ENCODE data around the gene SGPP1. TPM values are rescaled to one million over a fixed set of nuclear protein-coding genes. Genes with fewer than 3 reads are reported as not detected.

The SGPP1 gene
- polyA plus RNA-seq, 2 of the 4 experiments (the other 2 are of a cell fraction): 16.1 to 28.2 TPM

- DNase-seq (ENCODE audit: low read depth in 1 of 2, low spot score in 1 of 2) (no peak), ATAC-seq (no peak), FAIRE-seq (no peak)
- WGBS (ENCODE audit: missing lambda C conversion rate): 41% methylated on average over 8 of the region's 8 CpGs
- H3K27ac ChIP-seq: peak overlapping the region; percentile 85 to 90; a peak in 5 of 6 replicates
- no peaks in the 10 kb centered on the region for H3K9me3 ChIP-seq
- peak overlapping the region; percentile 54 for H3K4me3 ChIP-seq
- ChIA-PET POLR2A (interaction anchor here (0.5 to 1.8 kb wide), 13 partner anchors 9 to 696 kb away, joined by 4 to 37 read pairs (median 6); partner anchors contain the start of genes PPP2R5E and SGPP1), CTCF (interaction anchor here (0.7 to 3.4 kb wide), 6 partner anchors 8 to 254 kb away, joined by 3 to 18 read pairs (median 4); no protein-coding TSS in a partner anchor)
- TF ChIP-seq MAFK (IDR thresholded peaks at IDR 0.05; ENCODE audit: partially characterized antibody) (peak; percentile 56), ZFP36 (IDR thresholded peaks at IDR 0.05; ENCODE audit: borderline replicate concordance, partially characterized antibody) (no peak)
- H3K4me1 ChIP-seq: peaks cover 15% of the 10 kb centered on the region; the same call in 2 of the 3 replicates
- peak overlapping the region; percentile 81 for H3K4me2 ChIP-seq
Measured at GRCh38 chr14:63642656-63643382, 85.0 kb downstream of the SGPP1 start.

GRCh38 chr14:63642229-63642611 lies 85.6 kb downstream of the SGPP1 start:
- no peak for FAIRE-seq
- no peak for TF ChIP-seq EHMT2 (IDR thresholded peaks at IDR 0.05; ENCODE audit: low read depth)
- no peak for TF ChIP-seq HEYL (CRISPR knock-in tag; IDR thresholded peaks at IDR 0.05)
- TF ChIP-seq HES2 (IDR thresholded peaks at IDR 0.05): no peak
- TF ChIP-seq KDM5A (IDR thresholded peaks at IDR 0.05): 0 out of 2 replicates have a peak, but pooled peaks have one; percentile 35
- TF ChIP-seq BCL3 (IDR thresholded peaks at IDR 0.05): no peak
- TF ChIP-seq ZFP36 (IDR thresholded peaks at IDR 0.05; ENCODE audit: borderline replicate concordance, partially characterized antibody): no peak
- no peak for TF ChIP-seq E2F6 (IDR thresholded peaks at IDR 0.05; ENCODE audit: borderline replicate concordance, low read depth)
- TF ChIP-seq PHF8 (IDR thresholded peaks at IDR 0.05; ENCODE audit: borderline replicate concordance, low read depth): peak; percentile 67
- TF ChIP-seq KDM1A (IDR thresholded peaks at IDR 0.05; ENCODE audit: low read depth): no peak
- TF ChIP-seq PBX3 (IDR thresholded peaks at IDR 0.05): peak; percentile 80; the same call in 1 of the 2 replicates
- TF ChIP-seq SMC3 (IDR thresholded peaks at IDR 0.05): no peak
- no peak for TF ChIP-seq CHD4 (IDR thresholded peaks at IDR 0.05; ENCODE audit: borderline replicate concordance)
- no peak for TF ChIP-seq CTCF (IDR thresholded peaks at IDR 0.05)
- TF ChIP-seq RCOR1 (IDR thresholded peaks at IDR 0.05; ENCODE audit: low read depth, low read length): no peak
- peak overlapping the region; percentile 81 for H3K4me2 ChIP-seq
- H3K4me1 ChIP-seq: peaks cover 15% of the 10 kb centered on the region; the same call in 2 of the 3 replicates
- whole genome bisulfite sequencing (ENCODE audit: missing lambda C conversion rate): 2% methylated on average over 12 of the region's 12 CpGs
- ChIA-PET CTCF (interaction anchor here (0.7 to 3.4 kb wide), 13 partner anchors 9 to 667 kb away, joined by 3 to 18 read pairs (median 3); no protein-coding TSS in a partner anchor), POLR2A (interaction anchor here (0.5 to 1.9 kb wide), 23 partner anchors 8 to 746 kb away, joined by 3 to 37 read pairs (median 6); partner anchors contain the start of genes PPP2R5E and SGPP1)
- H3K9me3 ChIP-seq: no peaks in the 10 kb centered on the region
- peak; percentile 84 to 85 for ATAC-seq
- peak overlapping the region; percentile 54 for H3K4me3 ChIP-seq
- H3K27ac ChIP-seq: peak overlapping the region; percentile 85 to 90
- peak; percentile 90 to 94 for DNase-seq (ENCODE audit: low read depth in 1 of 2, low spot score in 1 of 2)

Measured in A549 (cell line).